Measurements from ENCODE around the gene CTNND2. TPM values are rescaled to one million over a fixed set of nuclear protein-coding genes. Genes with fewer than 3 reads are reported as not detected.

The CTNND2 gene
- total RNA-seq, 1 donor from 2014 or later, result 143 TPM

DNA sequence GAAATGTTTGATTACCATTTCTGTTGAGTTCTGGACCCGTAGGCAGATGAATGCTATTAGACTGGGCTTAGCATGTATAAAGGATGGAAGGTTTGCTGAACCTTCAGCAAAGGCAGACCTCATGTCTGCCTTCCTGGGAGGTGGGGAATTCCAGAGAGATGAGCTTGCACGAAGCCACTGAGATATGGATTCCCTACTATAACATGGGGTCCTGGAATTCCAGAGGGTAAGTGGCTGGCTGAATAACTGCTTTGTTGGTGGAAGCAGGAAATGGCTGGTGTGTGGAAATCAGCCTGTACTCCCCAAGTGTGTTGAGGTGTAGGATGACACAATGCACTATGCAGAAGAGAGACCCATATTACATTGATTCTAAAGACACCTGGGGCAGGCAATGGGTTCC, 526.4 kb downstream of the CTNND2 start:
- DNase-seq (ENCODE audit: low spot score, unreplicated experiment), result no peak
- Mint-ChIP-seq H3K27ac (no peak overlapping the region), H3K36me3 (ENCODE audit: insufficient read depth) (peaks cover 38% of the 10 kb centered on the region), H3K4me3 (ENCODE audit: low read depth) (no peak overlapping the region), H3K9me3 (ENCODE audit: low read depth) (no peaks in the 10 kb centered on the region), H3K4me1 (ENCODE audit: low read depth) (peaks cover 13% of the 10 kb centered on the region), H3K27me3 (peaks cover 13% of the 10 kb centered on the region)
- TF ChIP-seq, protein P1, sequence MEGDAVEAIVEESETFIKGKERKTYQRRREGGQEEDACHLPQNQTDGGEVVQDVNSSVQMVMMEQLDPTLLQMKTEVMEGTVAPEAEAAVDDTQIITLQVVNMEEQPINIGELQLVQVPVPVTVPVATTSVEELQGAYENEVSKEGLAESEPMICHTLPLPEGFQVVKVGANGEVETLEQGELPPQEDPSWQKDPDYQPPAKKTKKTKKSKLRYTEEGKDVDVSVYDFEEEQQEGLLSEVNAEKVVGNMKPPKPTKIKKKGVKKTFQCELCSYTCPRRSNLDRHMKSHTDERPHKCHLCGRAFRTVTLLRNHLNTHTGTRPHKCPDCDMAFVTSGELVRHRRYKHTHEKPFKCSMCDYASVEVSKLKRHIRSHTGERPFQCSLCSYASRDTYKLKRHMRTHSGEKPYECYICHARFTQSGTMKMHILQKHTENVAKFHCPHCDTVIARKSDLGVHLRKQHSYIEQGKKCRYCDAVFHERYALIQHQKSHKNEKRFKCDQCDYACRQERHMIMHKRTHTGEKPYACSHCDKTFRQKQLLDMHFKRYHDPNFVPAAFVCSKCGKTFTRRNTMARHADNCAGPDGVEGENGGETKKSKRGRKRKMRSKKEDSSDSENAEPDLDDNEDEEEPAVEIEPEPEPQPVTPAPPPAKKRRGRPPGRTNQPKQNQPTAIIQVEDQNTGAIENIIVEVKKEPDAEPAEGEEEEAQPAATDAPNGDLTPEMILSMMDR (IDR thresholded peaks at IDR 0.05; ENCODE audit: unreplicated experiment), result no peak

DNA sequence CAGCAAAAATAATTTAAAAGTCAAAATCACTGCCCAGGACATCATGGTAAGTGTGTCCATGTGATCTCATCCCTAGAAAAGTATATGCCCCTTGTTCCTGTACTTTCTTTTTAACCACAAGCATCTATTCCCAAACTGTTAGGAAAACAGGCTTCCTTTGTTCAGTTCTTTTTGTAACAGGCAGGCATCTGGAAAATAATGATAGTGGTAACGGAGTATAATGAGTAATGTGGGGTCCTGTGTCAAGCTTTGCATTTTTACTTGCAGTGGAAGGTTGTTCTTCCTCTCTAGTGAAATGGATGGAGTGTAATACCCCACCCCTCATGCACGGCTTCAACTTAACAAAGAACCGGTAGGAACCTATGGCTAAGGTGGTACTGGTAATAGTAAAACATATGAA, 532.1 kb downstream of the CTNND2 start:
- Mint-ChIP-seq H3K9me3 (ENCODE audit: low read depth) (no peaks in the 10 kb centered on the region), H3K27ac (no peak overlapping the region), H3K4me3 (ENCODE audit: low read depth) (no peak overlapping the region), H3K36me3 (ENCODE audit: insufficient read depth) (peaks cover 16% of the 10 kb centered on the region), H3K4me1 (ENCODE audit: low read depth) (peaks cover 27% of the 10 kb centered on the region), H3K27me3 (peaks cover 18% of the 10 kb centered on the region)
- no peak for DNase-seq (ENCODE audit: low spot score, unreplicated experiment)
- TF ChIP-seq, protein P1 (IDR thresholded peaks at IDR 0.05; ENCODE audit: unreplicated experiment), result no peak

DNA sequence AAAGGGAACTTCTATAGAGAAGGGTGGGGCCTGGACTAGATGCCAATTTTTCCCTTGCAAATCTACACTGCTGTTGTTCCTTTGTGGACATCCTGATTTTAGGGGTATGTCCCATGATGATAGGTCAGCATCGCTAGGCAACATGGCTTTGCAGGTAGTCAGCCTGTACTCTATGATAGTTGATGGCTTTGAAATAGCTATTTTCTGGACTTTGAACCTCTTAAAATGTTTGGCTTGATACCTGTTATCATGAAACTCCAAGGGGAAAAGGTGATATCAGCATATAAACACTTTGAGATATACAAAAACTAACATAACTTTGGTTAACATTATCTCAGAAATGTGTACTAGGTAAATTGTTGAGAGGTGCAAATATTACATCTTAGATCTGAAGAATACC, 533.2 kb downstream of the CTNND2 start:
- Mint-ChIP-seq H3K36me3 (ENCODE audit: insufficient read depth) (peaks cover 17% of the 10 kb centered on the region), H3K27ac (no peak overlapping the region), H3K4me1 (ENCODE audit: low read depth) (peaks cover 27% of the 10 kb centered on the region), H3K27me3 (peaks cover 18% of the 10 kb centered on the region), H3K9me3 (ENCODE audit: low read depth) (no peaks in the 10 kb centered on the region), H3K4me3 (ENCODE audit: low read depth) (no peak overlapping the region)
- TF ChIP-seq, protein P1 (IDR thresholded peaks at IDR 0.05; ENCODE audit: unreplicated experiment), result no peak
- no peak for DNase-seq (ENCODE audit: low spot score, unreplicated experiment)

DNA sequence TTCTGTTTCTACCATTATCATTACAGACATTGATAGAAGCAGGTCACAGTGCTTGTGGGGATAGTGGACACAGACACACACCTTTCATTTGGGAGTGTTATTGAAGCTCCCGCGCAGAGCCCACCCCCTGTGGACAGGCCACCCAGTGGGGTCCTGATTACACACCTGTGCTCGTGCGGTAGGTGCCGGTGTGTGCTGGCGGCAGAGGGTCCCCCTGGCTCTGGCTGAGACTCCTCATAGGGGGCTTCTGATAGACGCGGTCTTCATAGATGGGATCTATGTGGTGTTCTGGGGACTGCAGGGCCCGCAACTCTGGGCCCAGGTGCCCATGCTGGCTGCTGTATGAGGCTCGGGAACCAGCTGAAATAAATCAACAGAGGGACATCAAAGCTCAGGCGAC, 539.7 kb downstream of the CTNND2 start:
- Mint-ChIP-seq H3K4me3 (ENCODE audit: low read depth) (no peak overlapping the region), H3K4me1 (ENCODE audit: low read depth) (peaks cover 1% of the 10 kb centered on the region), H3K27me3 (peaks cover 3% of the 10 kb centered on the region), H3K9me3 (ENCODE audit: low read depth) (no peaks in the 10 kb centered on the region), H3K27ac (no peak overlapping the region), H3K36me3 (ENCODE audit: insufficient read depth) (peaks cover 43% of the 10 kb centered on the region)
- TF ChIP-seq, protein P1 (IDR thresholded peaks at IDR 0.05; ENCODE audit: unreplicated experiment), result no peak
- DNase-seq (ENCODE audit: low spot score, unreplicated experiment), result no peak

DNA sequence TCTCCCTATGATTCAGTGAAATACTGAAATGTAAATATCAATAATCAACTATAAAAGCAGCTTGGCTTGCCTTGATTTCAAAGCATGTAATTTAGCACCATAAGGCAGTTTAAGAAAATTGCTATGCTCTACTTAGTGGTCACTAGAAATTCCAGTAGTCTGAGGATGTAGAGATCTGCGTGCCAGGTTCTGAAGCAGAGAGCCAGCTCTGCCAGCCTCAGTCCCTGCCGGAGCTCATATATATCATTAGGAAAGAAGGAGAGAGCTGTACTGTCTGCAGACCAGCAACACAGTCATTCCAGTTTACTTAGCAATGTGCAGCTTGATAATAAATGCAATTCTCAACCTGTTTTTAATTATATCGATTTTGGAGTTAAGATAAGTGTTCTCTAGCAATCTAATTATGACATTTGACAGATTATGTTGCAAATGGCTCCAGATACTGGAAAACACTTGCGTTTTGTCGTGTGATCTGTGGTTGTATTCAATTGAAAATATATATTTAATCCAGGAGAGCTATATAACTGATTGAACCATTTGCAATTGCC, 540.5 kb downstream of the CTNND2 start:
- TF ChIP-seq, protein P1 (IDR thresholded peaks at IDR 0.05; ENCODE audit: unreplicated experiment), result no peak
- Mint-ChIP-seq H3K4me3 (ENCODE audit: low read depth) (no peak overlapping the region), H3K9me3 (ENCODE audit: low read depth) (no peaks in the 10 kb centered on the region), H3K36me3 (ENCODE audit: insufficient read depth) (peaks cover 47% of the 10 kb centered on the region), H3K27ac (peak overlapping the region; percentile 49), H3K4me1 (ENCODE audit: low read depth) (no peaks in the 10 kb centered on the region), H3K27me3 (no peaks in the 10 kb centered on the region)
- no peak for DNase-seq (ENCODE audit: low spot score, unreplicated experiment)

Measured in progenitor cell of endocrine pancreas (in vitro differentiated cells).